WTC11 (cell line): ENCODE measurements around the gene MGST1. TPM values are rescaled to one million over a fixed set of nuclear protein-coding genes. Genes with fewer than 3 reads are reported as not detected.

Source experiments
- ATAC-seq: fragments of 200-7000 bp; cut with Tn5 transposase; 2 replicates; pipeline ENCODE4 v1.10.0; 2021; ENCODE audit warnings: mild to moderate bottlenecking, moderate library complexity
- CTCF ChIA-PET: fragments of 300-600 bp; sonication (Branson Sonifier 250); formaldehyde crosslinking; loops from one replicate; lab custom pipeline; 2021; ENCODE audit warnings: antibody characterized with exemption; lab: Charles Lee
- POLR2A ChIA-PET: fragments of 350-600 bp; sonication (Branson Sonifier 250); formaldehyde crosslinking; loops from one replicate; lab custom pipeline; 2021; ENCODE audit warnings: antibody characterized with exemption; lab: Charles Lee
- DNase-seq: peaks from one replicate; pipeline ENCODE4 v3.0.0; 2021; ENCODE audit warnings: low spot score
- H3K27ac Mint-ChIP-seq: 2 replicates; pipeline ENCODE4 v1.8.0; 2021; ENCODE audit warnings: mixed read lengths
- H3K27me3 Mint-ChIP-seq: 2 replicates; pipeline ENCODE4 v1.8.0; 2021; ENCODE audit warnings: low read depth, mild to moderate bottlenecking, moderate library complexity, mixed read lengths
- H3K36me3 Mint-ChIP-seq: 2 replicates; pipeline ENCODE4 v1.8.0; 2021; ENCODE audit warnings: mixed read lengths
- H3K4me1 Mint-ChIP-seq: 2 replicates; pipeline ENCODE4 v1.8.0; 2022; ENCODE audit warnings: mixed read lengths
- H3K4me3 Mint-ChIP-seq: 2 replicates; pipeline ENCODE4 v1.8.0; 2021; ENCODE audit warnings: mild to moderate bottlenecking, moderate library complexity, mixed read lengths
- H3K9me3 Mint-ChIP-seq: 2 replicates; pipeline ENCODE4 v1.8.0; 2021; ENCODE audit warnings: mixed read lengths
- AR ChIP-seq: fragments of 250-450 bp; sonication (Bioruptor Pico); IDR thresholded peaks from 2 replicates; pipeline ENCODE4 v1.9.0; 2021; ENCODE audit warnings: mild to moderate bottlenecking
- CBFB ChIP-seq: sonication (generic); formaldehyde crosslinking; IDR thresholded peaks from 2 replicates; pipeline ENCODE4 v1.8.1; 2022; ENCODE audit warnings: mild to moderate bottlenecking, low read depth, missing genetic modification reagents
- GRHL2 ChIP-seq: fragments of 250-450 bp; sonication (Bioruptor Pico); IDR thresholded peaks from 2 replicates; pipeline ENCODE4 v1.8.0; 2022; ENCODE audit warnings: mild to moderate bottlenecking, moderate library complexity; ENCODE audit not compliant: insufficient replicate concordance, severe bottlenecking
- JAZF1 ChIP-seq: fragments of 250-450 bp; sonication (Bioruptor Pico); IDR thresholded peaks from 2 replicates; pipeline ENCODE4 v1.9.0; 2021; ENCODE audit warnings: moderate library complexity, mild to moderate bottlenecking, inconsistent platforms
- JUN ChIP-seq: sonication (generic); formaldehyde crosslinking; IDR thresholded peaks from 2 replicates; pipeline ENCODE4 v1.8.0; 2023; ENCODE audit warnings: mild to moderate bottlenecking, missing genetic modification reagents
- PRRX2 ChIP-seq: fragments of 250-450 bp; sonication (Bioruptor Pico); IDR thresholded peaks from 2 replicates; pipeline ENCODE4 v1.8.0; 2021; ENCODE audit warnings: mild to moderate bottlenecking
- TEAD4 ChIP-seq: sonication (generic); formaldehyde crosslinking; IDR thresholded peaks from 2 replicates; pipeline ENCODE4 v1.8.0; 2022; ENCODE audit warnings: mild to moderate bottlenecking, missing genetic modification reagents
- ZNF138 ChIP-seq: sonication (generic); formaldehyde crosslinking; conservative IDR thresholded peaks from 2 replicates; pipeline ENCODE4 v1.8.1; 2022; ENCODE audit warnings: mild to moderate bottlenecking, moderate library complexity, missing genetic modification reagents
- total RNA-seq: library from RNA; stranded (reverse); gene quantifications from 3 replicates; pipeline ENCODE4 v1.2.3, GENCODE V29; 2021
- TF ChIP-seq, protein P1 (sequence below): fragments of 250-450 bp; sonication (Bioruptor Pico); IDR thresholded peaks from 2 replicates; pipeline ENCODE4 v1.9.0; 2021; ENCODE audit warnings: mild to moderate bottlenecking

Gene MGST1
- total RNA-seq, 1 experiment from 2014 or later = 285 TPM

DNA sequence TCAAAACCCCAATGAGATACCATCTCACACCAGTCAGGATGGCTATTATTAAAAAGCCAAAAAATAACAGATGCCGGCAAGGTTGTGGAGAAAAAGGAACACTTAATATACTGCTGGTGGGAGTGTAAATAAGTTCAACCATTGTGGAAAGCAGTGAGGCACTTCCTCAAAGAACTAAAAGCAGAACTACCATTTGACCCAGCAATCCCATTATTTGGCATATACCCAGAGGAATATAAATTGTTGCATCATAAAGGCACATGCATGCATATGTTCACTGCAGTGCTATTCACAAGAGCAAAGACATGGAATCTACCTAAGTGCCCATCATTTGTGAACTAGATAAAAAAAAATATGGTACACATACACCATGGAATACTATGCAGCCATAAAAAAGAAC, 59.9 kb downstream of the MGST1 start:
- CTCF ChIA-PET = no interaction called here
- Mint-ChIP-seq H3K4me3 (no peak overlapping the region), H3K36me3 (no peaks in the 10 kb centered on the region), H3K27ac (no peak overlapping the region), H3K27me3 (no peaks in the 10 kb centered on the region), H3K9me3 (peaks cover 9% of the 10 kb centered on the region), H3K4me1 (no peaks in the 10 kb centered on the region)
- no peak for DNase-seq
- POLR2A ChIA-PET = no interaction called here
- TF ChIP-seq AR (CRISPR knock-in tag) (no peak), CBFB (CRISPR knock-in tag) (no peak), PRRX2 (CRISPR knock-in tag) (no peak), JUN (CRISPR knock-in tag) (no peak), TEAD4 (CRISPR knock-in tag) (no peak), ZNF138 (no peak), GRHL2 (no peak), JAZF1 (CRISPR knock-in tag) (no peak)
- TF ChIP-seq, protein P1, sequence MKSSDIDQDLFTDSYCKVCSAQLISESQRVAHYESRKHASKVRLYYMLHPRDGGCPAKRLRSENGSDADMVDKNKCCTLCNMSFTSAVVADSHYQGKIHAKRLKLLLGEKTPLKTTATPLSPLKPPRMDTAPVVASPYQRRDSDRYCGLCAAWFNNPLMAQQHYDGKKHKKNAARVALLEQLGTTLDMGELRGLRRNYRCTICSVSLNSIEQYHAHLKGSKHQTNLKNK (CRISPR knock-in tag) = no peak
- ATAC-seq = no peak

Other genes with a start within 250 kb of the MGST1 start
- not detected in 3 replicates for gene SLC15A5, start 70.0 kb upstream of the MGST1 start, total RNA-seq